BJ (cell line): Measurements from ENCODE around the gene PTX4. TPM values are rescaled to one million over a fixed set of nuclear protein-coding genes. Genes with fewer than 3 reads are reported as not detected.

Source experiments
- CTCF ChIA-PET: fragments of 350-600 bp; formaldehyde crosslinking; extraction: SDS; loops from one replicate; lab custom pipeline; 2021; ENCODE audit warnings: antibody characterized with exemption, inconsistent platforms; lab: Yijun Ruan, JAX
- POLR2A ChIA-PET: fragments of 300-600 bp; sonication (Branson Sonifier 250); formaldehyde crosslinking; extraction: SDS; loops from one replicate; lab custom pipeline; 2021; ENCODE audit warnings: antibody characterized with exemption; lab: Charles Lee
- DNase-seq: peaks from one replicate; pipeline ENCODE4 v3.0.0-alpha.2; 2011; ENCODE audit warnings: low read depth
- H3K27me3 ChIP-seq: 2 replicates; pipeline ENCODE4 v1.6.0; 2011; ENCODE audit warnings: low read length; ENCODE audit not compliant: control insufficient read depth, insufficient read depth
- H3K36me3 ChIP-seq: 2 replicates; pipeline ENCODE4 v1.5.1; 2011; ENCODE audit warnings: low read length; ENCODE audit not compliant: control insufficient read depth, insufficient read depth
- H3K4me3 ChIP-seq: 2 replicates; pipeline ENCODE4 v1.5.1; 2011; ENCODE audit warnings: low read depth, mild to moderate bottlenecking, control low read depth, low read length
- CTCF ChIP-seq: IDR thresholded peaks from 2 replicates; pipeline ENCODE4 v1.5.1; 2011; ENCODE audit warnings: low read depth, mild to moderate bottlenecking, control low read depth, inconsistent platforms, low read length, moderate library complexity; ENCODE audit not compliant: insufficient read depth
- polyA plus RNA-seq: library from polyadenylated mRNA; depleted of rRNA; stranded (reverse); fragments of >200 nt; gene quantifications from 2 replicates; pipeline ENCODE4 v1.2.3, GENCODE V29; 2011

PTX4 gene
- polyA plus RNA-seq, 1 experiment = not detected

GRCh38 chr16:1524366-1524765, 35.6 kb upstream of the PTX4 start:
- CTCF ChIA-PET = interaction anchor here (2.0 kb wide), 1 partner anchor 10 kb away, joined by 5 read pairs; no protein-coding TSS in a partner anchor
- Histone ChIP-seq H3K27me3 (no peaks in the 10 kb centered on the region), H3K4me3 (no peak overlapping the region), H3K36me3 (peaks cover 2% of the 10 kb centered on the region)
- no peak for TF ChIP-seq CTCF
- DNase-seq = no peak
- POLR2A ChIA-PET = no interaction called here

DNA sequence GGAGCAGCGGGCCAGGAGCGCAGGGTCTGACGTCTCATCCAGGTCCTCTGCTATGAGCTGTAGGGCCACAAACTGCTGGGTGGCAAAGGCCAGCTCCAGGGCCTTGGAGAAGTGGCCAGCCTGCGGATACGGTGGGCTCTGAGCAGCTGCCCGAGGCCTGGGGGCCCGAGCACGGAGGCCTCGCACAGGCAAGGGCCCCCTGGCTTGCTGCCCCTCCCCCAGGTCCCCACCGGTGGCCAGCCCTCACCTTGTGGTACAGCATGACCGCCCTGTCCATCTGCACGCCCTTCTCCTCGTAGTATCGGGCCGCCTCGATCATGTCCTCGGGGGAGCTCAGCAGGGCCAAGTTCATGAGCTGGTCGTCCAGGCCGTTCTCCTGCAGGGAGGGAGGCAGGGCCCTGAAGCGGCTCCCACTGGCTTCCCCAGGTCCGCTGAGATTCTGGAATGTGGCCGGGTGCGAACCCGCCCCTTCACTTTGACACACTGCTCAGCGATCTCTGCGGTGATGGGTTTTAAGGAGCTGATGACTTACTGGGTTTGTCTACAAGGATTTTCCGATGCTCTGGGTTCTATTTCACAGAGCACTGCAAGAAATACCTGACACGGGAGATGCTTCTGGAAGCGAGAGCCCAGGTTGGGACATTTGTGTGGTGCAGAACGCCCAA, 35.0 kb upstream of the PTX4 start:
- ChIA-PET POLR2A (no interaction called here), CTCF (interaction anchor here (0.7 to 2.0 kb wide), 2 partner anchors 9 to 34 kb away, joined by 3 to 5 read pairs; no protein-coding TSS in a partner anchor)
- TF ChIP-seq CTCF = no peak
- H3K27me3 ChIP-seq = no peaks in the 10 kb centered on the region
- no peak overlapping the region for H3K4me3 ChIP-seq
- peaks cover 2% of the 10 kb centered on the region for H3K36me3 ChIP-seq
- no peak for DNase-seq

DNA sequence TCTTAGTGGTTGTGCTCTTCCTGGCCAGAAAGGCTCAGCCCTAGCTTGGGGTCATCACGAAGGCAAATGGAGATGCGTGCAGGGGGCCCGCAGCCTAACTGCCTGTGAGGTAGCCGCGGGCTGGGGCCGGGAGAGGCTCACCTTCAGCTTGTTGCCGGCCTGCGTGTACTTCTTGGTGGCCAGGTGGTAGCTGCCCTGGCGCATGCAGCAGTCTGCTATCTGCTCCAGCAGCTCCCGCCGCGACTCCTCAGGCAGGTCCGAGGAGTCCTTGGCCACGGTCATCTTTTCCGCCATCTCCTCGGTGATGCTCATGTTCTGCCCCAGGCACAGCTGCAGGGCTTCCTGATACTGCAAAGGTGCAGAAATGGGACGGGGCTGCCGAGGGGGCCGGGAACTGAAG, 31.7 kb upstream of the PTX4 start:
- Histone ChIP-seq H3K27me3 (no peaks in the 10 kb centered on the region), H3K36me3 (peaks cover 2% of the 10 kb centered on the region), H3K4me3 (no peak overlapping the region)
- CTCF ChIA-PET = no interaction called here
- POLR2A ChIA-PET = no interaction called here
- TF ChIP-seq CTCF = no peak
- DNase-seq = no peak

DNA sequence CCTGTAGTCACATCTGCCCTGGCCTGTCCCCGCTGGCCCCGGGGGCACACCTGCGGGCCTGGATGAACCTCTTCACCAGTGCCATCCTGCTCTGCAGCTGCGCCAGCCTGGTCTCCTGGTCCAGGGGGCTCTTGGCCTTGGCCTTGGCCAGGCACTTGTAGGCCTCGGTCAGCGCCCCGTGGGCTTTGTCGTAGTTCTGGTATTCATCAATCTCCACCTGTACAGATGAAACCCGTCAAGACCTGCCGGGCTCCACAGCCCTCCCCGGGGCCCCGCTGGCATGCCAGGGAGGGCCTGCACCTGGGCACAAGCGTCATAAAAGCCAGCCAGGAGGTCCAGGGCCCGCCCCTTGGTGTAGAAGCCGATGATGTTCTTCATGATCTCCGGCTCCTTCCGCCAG, 31.1 kb upstream of the PTX4 start:
- ChIA-PET POLR2A (no interaction called here), CTCF (interaction anchor here (0.7 to 1.6 kb wide), 3 partner anchors 9 to 293 kb away, joined by 3 to 7 read pairs (median 4); no protein-coding TSS in a partner anchor)
- no peak for TF ChIP-seq CTCF
- no peak for DNase-seq
- no peaks in the 10 kb centered on the region for H3K27me3 ChIP-seq
- H3K4me3 ChIP-seq = no peak overlapping the region
- peaks cover 2% of the 10 kb centered on the region for H3K36me3 ChIP-seq

- CTCF ChIA-PET = interaction anchor here (0.6 to 1.6 kb wide), 4 partner anchors 8 to 187 kb away, joined by 3 to 7 read pairs (median 4); no protein-coding TSS in a partner anchor
These were observed 29.9 kb upstream of the PTX4 start for GRCh38 chr16:1518626-1519135.

More at GRCh38 chr16:1518626-1519135, 29.9 kb upstream of the PTX4 start:
- POLR2A ChIA-PET = no interaction called here
- no peak for TF ChIP-seq CTCF
- Histone ChIP-seq H3K27me3 (no peaks in the 10 kb centered on the region), H3K4me3 (no peak overlapping the region), H3K36me3 (peaks cover 2% of the 10 kb centered on the region)
- no peak for DNase-seq
